GM23248 (cell line): ENCODE data around the gene RNF126. TPM values are rescaled to one million over a fixed set of nuclear protein-coding genes. Genes with fewer than 3 reads are reported as not detected.

ENCODE experiments used
- DNase-seq: peaks from one replicate; pipeline ENCODE4 v3.0.0-alpha.2; 2015
- H2AFZ ChIP-seq: fragments of 200-600 bp; sonication (generic); 2 replicates; pipeline ENCODE4 v1.6.1; 2016; ENCODE audit warnings: antibody characterized with exemption
- H3F3A ChIP-seq: fragments of 200-600 bp; sonication (generic); 2 replicates; pipeline ENCODE4 v1.6.1; 2016; ENCODE audit warnings: mild to moderate bottlenecking, antibody characterized with exemption, mixed run types; ENCODE audit not compliant: insufficient read depth
- H3K27ac ChIP-seq: fragments of 200-600 bp; sonication (generic); 2 replicates; pipeline ENCODE4 v1.5.1; 2016; ENCODE audit warnings: mild to moderate bottlenecking
- H3K27me3 ChIP-seq: fragments of 200-600 bp; sonication (generic); replicated peaks from 2 replicates; pipeline ENCODE4 v1.6.1; 2016; ENCODE audit warnings: mild to moderate bottlenecking; ENCODE audit not compliant: insufficient read depth
- H3K36me3 ChIP-seq: fragments of 200-600 bp; sonication (generic); 2 replicates; pipeline ENCODE4 v1.6.1; 2016; ENCODE audit warnings: low read depth, mild to moderate bottlenecking
- H3K4me1 ChIP-seq: fragments of 200-600 bp; sonication (generic); 2 replicates; pipeline ENCODE4 v1.6.1; 2016; ENCODE audit warnings: mild to moderate bottlenecking; ENCODE audit not compliant: insufficient read depth
- H3K4me2 ChIP-seq: fragments of 200-600 bp; sonication (generic); one replicate; pipeline ENCODE4 v1.6.1; 2016; ENCODE audit warnings: mild to moderate bottlenecking; ENCODE audit not compliant: unreplicated experiment
- H3K4me3 ChIP-seq: fragments of 200-600 bp; sonication (generic); 2 replicates; pipeline ENCODE4 v1.5.1; 2016; ENCODE audit warnings: mild to moderate bottlenecking
- H3K79me2 ChIP-seq: fragments of 200-600 bp; sonication (generic); 2 replicates; pipeline ENCODE4 v1.6.1; 2016; ENCODE audit warnings: mild to moderate bottlenecking; ENCODE audit not compliant: insufficient read depth
- H3K9ac ChIP-seq: fragments of 200-600 bp; sonication (generic); 2 replicates; pipeline ENCODE4 v1.6.1; 2016; ENCODE audit warnings: mild to moderate bottlenecking
- H3K9me2 ChIP-seq: fragments of 200-600 bp; sonication (generic); 2 replicates; pipeline ENCODE4 v1.6.1; 2016; ENCODE audit warnings: mixed run types, mild to moderate bottlenecking, moderate library complexity; ENCODE audit not compliant: insufficient read depth
- H3K9me3 ChIP-seq: fragments of 200-600 bp; sonication (generic); one replicate; pipeline ENCODE4 v1.6.1; 2017; ENCODE audit warnings: low read depth
- H4K20me1 ChIP-seq: fragments of 200-600 bp; sonication (generic); 2 replicates; pipeline ENCODE4 v1.6.0; 2016; ENCODE audit not compliant: insufficient read depth
- EZH2 ChIP-seq: fragments of 200-600 bp; sonication (generic); IDR thresholded peaks from 2 replicates; pipeline ENCODE4 v1.6.1; 2018; ENCODE audit warnings: antibody characterized with exemption, mild to moderate bottlenecking; ENCODE audit not compliant: insufficient read depth, poor library complexity, severe bottlenecking
- EZH2phosphoT487 ChIP-seq: fragments of 200-600 bp; sonication (generic); IDR thresholded peaks from 2 replicates; pipeline ENCODE4 v1.6.1; 2018; ENCODE audit warnings: antibody characterized with exemption, moderate library complexity, mild to moderate bottlenecking, low read depth; ENCODE audit not compliant: insufficient read depth
- WGBS, 2 experiments: methylation state at CpG; one replicate each; pipeline ENCODE4 v1.1.6; 2015 to 2017; ENCODE audit warnings: low lambda C conversion rate in 2 of 2, low coverage in 1 of 2; ENCODE audit errors: missing lambda C conversion rate in 2 of 2; 5-methylcytosine and 5-hydroxymethylcytosine counted together
- in situ Hi-C: fragments of 300-500 bp; cut with MboI; formaldehyde crosslinking; loops from 2 replicates; pipeline ENCODE4 v1.15.0; 2020
- polyA plus RNA-seq: library from polyadenylated mRNA; unstranded; fragments of >200 nt; fragmentation: Nextera tagmentation; extraction: Ambion mirVana; gene quantifications from 2 replicates; pipeline ENCODE4 v1.2.1, GENCODE V29; 2016
- total RNA-seq: library from RNA; depleted of rRNA; stranded (reverse); fragments of >200 nt; shearing (Covaris generic); gene quantifications from 2 replicates; pipeline ENCODE4 v1.2.3, GENCODE V29; 2014

RNF126 gene
- total and polyA plus RNA-seq, 2 experiments from 2014 or later = 52.7 to 72.4 TPM

DNA sequence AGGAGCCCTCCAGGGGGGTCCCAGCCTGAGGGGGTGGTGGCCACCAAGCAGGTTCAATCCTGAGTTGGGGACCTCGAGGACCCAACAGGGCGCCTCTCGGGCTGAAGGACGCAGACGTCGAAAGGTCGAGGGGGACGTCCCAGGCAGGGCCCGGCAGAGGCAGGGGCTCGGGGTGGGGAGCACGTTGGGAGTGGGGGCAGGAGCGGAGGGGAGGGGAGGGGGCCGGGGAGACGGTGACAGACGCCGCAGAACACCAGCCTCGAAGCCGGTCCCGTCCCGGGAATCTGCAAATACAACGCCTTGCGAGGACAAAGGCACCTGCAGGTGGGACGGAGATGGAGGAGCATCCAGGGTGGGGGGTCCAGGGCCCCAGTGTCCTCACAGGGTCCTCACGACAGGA is 19.3 kb downstream of the RNF126 start:
- in situ Hi-C loops = no loop called here
- 90 to 93% methylated on average over 5 to 24 of the region's 24 CpGs for WGBS, 2 experiments
- no peak for DNase-seq

DNA sequence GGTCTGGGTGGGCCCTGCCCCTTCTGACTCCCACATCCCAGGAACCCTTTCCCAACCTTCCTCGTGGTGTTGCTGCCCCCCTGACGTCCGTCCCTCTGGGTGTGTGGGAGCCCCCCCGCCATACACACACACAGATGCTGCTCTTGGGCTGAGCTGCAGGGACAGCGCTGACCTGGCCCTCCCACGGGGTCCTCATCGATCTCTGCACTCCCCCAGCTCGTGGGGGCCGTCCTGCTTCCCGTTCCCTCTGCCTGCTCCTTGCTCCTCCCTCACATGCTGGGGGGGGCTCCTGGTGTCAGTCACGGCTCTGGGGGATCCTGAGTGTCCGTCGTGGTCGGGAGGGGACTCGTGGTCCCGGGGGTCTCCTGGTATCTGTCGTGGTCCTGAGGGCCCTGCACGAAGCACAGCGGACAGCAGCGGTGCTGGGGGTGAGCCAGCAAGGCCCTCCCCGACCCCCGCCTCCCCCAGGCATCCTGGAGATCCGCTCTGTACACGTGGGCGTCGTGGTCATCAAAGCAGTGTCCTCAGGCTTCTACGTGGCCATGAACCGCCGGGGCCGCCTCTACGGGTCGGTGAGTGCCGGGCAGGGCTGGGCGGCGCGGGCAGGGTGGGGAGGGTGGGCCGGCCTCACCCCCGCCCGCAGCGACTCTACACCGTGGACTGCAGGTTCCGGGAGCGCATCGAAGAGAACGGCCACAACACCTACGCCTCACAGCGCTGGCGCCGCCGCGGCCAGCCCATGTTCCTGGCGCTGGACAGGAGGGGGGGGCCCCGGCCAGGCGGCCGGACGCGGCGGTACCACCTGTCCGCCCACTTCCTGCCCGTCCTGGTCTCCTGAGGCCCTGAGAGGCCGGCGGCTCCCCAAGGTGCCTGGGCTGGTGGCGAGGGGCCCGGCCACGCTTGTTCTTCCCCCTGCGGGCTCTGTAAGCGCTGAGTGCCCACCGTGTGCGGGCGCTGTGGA is 20.0 kb downstream of the RNF126 start:
- Histone ChIP-seq H3F3A (no peaks in the 10 kb centered on the region), H3K4me1 (no peaks in the 10 kb centered on the region), H3K9ac (no peak overlapping the region), H3K9me2 (no peaks in the 10 kb centered on the region), H4K20me1 (no peaks in the 10 kb centered on the region), H3K9me3 (no peaks in the 10 kb centered on the region), H3K27ac (no peak overlapping the region), H3K27me3 (no peaks in the 10 kb centered on the region), H2AFZ (no peak overlapping the region), H3K4me2 (no peak overlapping the region), H3K79me2 (peaks cover 5% of the 10 kb centered on the region; the same call in 1 of the 2 replicates), H3K36me3 (peaks cover 7% of the 10 kb centered on the region; the same call in 1 of the 2 replicates), H3K4me3 (no peak overlapping the region)
- no peak for TF ChIP-seq EZH2phosphoT487
- no peak for TF ChIP-seq EZH2
- DNase-seq = no peak
- WGBS, 2 experiments = 79 to 86% methylated on average over 30 to 70 of the region's 70 CpGs
- in situ Hi-C loops = no loop called here

More for the DNA sequence above, 19.3 kb downstream of the RNF126 start:
- Histone ChIP-seq H3K27me3 (no peaks in the 10 kb centered on the region), H3K36me3 (peaks cover 7% of the 10 kb centered on the region; the same call in 1 of the 2 replicates), H3K4me1 (no peaks in the 10 kb centered on the region), H3K9me2 (no peaks in the 10 kb centered on the region), H2AFZ (no peak overlapping the region), H3K9me3 (no peaks in the 10 kb centered on the region), H3K9ac (no peak overlapping the region), H3K4me2 (no peak overlapping the region), H3K27ac (no peak overlapping the region), H3F3A (no peaks in the 10 kb centered on the region), H3K79me2 (peaks cover 9% of the 10 kb centered on the region; the same call in 1 of the 2 replicates), H3K4me3 (no peak overlapping the region), H4K20me1 (no peaks in the 10 kb centered on the region)
- TF ChIP-seq EZH2 (no peak), EZH2phosphoT487 (no peak)

DNA sequence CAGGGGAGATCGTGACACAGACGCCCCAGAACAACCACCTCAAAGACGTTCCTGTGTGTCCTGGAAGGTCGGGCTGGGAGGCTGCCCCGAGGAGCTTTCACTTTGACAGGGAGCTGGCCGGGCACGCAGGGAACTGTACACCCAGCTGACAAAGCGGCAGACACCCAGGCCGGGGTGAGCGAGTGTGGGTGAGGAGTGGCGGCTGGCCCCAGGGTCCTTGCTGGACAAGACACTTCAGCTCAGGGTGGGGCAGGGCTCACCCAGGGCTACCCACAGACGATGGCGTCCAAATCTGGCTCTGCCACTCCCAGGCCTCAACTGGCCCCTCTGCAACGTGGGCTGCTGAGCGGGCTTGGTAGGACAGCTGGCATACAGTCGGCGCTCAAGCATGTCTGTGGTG is 21.3 kb downstream of the RNF126 start:
- H3K9ac ChIP-seq = no peak overlapping the region
- H3K9me2 ChIP-seq = no peaks in the 10 kb centered on the region
- H4K20me1 ChIP-seq = no peaks in the 10 kb centered on the region
- H3K36me3 ChIP-seq = peaks cover 3% of the 10 kb centered on the region; the same call in 1 of the 2 replicates
- in situ Hi-C loops = no loop called here
- no peaks in the 10 kb centered on the region for H3K27me3 ChIP-seq
- H3K27ac ChIP-seq = no peak overlapping the region
- H3K4me3 ChIP-seq = no peak overlapping the region
- WGBS, 2 experiments = 78 to 81% methylated on average over 17 of the region's 17 CpGs
- H3F3A ChIP-seq = no peaks in the 10 kb centered on the region
- no peaks in the 10 kb centered on the region for H3K79me2 ChIP-seq
- no peak overlapping the region for H3K4me2 ChIP-seq
- H3K9me3 ChIP-seq = no peaks in the 10 kb centered on the region
- H3K4me1 ChIP-seq = no peaks in the 10 kb centered on the region
- no peak overlapping the region for H2AFZ ChIP-seq
- DNase-seq = no peak
- TF ChIP-seq EZH2 (no peak), EZH2phosphoT487 (no peak)

DNA sequence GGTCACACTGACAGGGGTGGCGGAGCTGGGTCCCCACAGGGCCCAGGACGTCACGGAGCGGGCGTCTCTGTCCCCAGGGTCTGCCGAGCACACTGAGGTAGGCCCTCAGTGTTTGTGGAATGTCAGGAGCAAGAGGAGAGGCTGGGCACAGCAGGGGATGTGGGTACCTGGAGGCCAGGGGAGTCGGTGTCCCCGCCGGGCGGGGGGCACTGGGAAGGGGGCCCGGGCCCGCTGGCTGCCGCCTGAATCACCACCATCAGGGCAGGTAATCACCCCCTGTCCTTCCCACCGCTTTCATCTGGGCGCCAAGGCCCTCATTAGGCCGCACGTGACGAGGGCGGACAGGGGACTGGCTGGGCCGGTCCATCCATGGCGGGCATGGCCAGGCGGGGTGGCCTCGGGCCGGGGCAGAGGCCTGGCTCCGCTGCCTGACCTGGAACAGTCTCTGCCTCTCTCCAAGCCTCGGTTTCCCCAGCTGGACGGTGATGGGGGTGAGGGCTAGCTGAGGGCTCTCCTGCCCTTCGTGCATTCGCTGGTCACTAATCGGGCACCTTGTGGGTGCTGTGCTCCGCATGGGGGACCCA is 22.3 kb downstream of the RNF126 start:
- Histone ChIP-seq H3K79me2 (no peaks in the 10 kb centered on the region), H3F3A (no peaks in the 10 kb centered on the region), H3K9ac (no peak overlapping the region), H3K9me2 (no peaks in the 10 kb centered on the region), H4K20me1 (no peaks in the 10 kb centered on the region), H2AFZ (no peak overlapping the region), H3K4me1 (no peaks in the 10 kb centered on the region), H3K27me3 (no peaks in the 10 kb centered on the region), H3K9me3 (no peaks in the 10 kb centered on the region), H3K4me2 (no peak overlapping the region), H3K36me3 (no peaks in the 10 kb centered on the region), H3K4me3 (no peak overlapping the region), H3K27ac (no peak overlapping the region)
- in situ Hi-C loops = no loop called here
- no peak for DNase-seq
- WGBS, 2 experiments = 87 to 90% methylated on average over 26 to 31 of the region's 31 CpGs
- no peak for TF ChIP-seq EZH2
- TF ChIP-seq EZH2phosphoT487 = no peak
